Measurements from ENCODE around the gene PRKAB1. TPM values are rescaled to one million over a fixed set of nuclear protein-coding genes. Genes with fewer than 3 reads are reported as not detected.

The PRKAB1 gene
- total and polyA plus RNA-seq, 9 of the 15 experiments (the other 6 are each of a cell fraction or from before 2014, with no cell fraction given): 32.6 to 94.2 (median 63.8) TPM

DNA sequence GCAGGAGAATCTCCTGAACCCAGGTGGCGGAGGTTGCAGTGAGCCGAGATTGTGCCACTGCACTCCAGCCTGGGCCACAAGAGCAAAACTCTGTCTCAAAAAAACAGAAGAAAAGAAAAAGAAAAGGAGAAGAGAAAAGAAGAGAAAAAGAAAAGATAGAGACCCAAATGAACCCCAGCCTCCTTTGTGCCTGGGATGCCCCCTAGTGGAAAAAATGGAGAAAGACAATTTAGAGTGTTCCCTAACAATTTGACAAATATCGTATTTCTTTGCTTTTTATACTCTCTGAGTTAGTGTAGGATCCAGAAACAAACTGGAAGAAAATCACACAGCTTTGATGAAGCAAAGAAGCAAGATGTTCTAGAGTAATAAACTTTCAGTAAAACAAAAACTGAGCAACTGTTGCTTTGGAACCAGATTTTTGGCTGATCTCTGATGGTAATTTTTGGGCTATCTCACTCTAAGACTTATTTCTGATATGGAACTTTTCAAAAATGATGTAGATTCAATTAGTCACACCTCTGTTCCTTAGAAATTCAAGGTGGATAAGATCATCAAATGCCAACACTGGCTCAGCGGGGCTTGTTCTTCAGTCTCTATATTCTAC is 18.6 kb upstream of the PRKAB1 start (continued):
- TF ChIP-seq, protein P1, sequence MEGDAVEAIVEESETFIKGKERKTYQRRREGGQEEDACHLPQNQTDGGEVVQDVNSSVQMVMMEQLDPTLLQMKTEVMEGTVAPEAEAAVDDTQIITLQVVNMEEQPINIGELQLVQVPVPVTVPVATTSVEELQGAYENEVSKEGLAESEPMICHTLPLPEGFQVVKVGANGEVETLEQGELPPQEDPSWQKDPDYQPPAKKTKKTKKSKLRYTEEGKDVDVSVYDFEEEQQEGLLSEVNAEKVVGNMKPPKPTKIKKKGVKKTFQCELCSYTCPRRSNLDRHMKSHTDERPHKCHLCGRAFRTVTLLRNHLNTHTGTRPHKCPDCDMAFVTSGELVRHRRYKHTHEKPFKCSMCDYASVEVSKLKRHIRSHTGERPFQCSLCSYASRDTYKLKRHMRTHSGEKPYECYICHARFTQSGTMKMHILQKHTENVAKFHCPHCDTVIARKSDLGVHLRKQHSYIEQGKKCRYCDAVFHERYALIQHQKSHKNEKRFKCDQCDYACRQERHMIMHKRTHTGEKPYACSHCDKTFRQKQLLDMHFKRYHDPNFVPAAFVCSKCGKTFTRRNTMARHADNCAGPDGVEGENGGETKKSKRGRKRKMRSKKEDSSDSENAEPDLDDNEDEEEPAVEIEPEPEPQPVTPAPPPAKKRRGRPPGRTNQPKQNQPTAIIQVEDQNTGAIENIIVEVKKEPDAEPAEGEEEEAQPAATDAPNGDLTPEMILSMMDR (IDR thresholded peaks at IDR 0.05 in 2 of 3, conservative IDR thresholded peaks at IDR 0.05 in 1 of 3; ENCODE audit: insufficient read depth in 2 of 3, low read depth in 1 of 3, low read length in 3 of 3): peak; percentile 57 to 92 (median 73); a peak in 5 of 6 replicates
- TF ChIP-seq, protein P2, sequence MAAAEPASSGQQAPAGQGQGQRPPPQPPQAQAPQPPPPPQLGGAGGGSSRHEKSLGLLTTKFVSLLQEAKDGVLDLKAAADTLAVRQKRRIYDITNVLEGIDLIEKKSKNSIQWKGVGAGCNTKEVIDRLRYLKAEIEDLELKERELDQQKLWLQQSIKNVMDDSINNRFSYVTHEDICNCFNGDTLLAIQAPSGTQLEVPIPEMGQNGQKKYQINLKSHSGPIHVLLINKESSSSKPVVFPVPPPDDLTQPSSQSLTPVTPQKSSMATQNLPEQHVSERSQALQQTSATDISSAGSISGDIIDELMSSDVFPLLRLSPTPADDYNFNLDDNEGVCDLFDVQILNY (CRISPR knock-in tag; IDR thresholded peaks at IDR 0.05): no peak
- TF ChIP-seq, protein P3, sequence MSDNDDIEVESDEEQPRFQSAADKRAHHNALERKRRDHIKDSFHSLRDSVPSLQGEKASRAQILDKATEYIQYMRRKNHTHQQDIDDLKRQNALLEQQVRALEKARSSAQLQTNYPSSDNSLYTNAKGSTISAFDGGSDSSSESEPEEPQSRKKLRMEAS (CRISPR knock-in tag; IDR thresholded peaks at IDR 0.05): no peak
- TF ChIP-seq TBL1XR1 (IDR thresholded peaks at IDR 0.05; ENCODE audit: low read length in 2 of 2) (no peak), MTF1 (CRISPR knock-in tag; IDR thresholded peaks at IDR 0.05; ENCODE audit: borderline replicate concordance) (no peak), ZNF124 (CRISPR knock-in tag; IDR thresholded peaks at IDR 0.05) (no peak), NR3C1 (CRISPR knock-in tag; IDR thresholded peaks at IDR 0.05) (no peak), PYGO2 (tag; IDR thresholded peaks at IDR 0.05) (no peak), HLTF (IDR thresholded peaks at IDR 0.05) (0 out of 2 replicates have a peak, but pooled peaks have one; percentile 24), SMC3 (conservative IDR thresholded peaks at IDR 0.05; ENCODE audit: insufficient read depth, low read depth, low read length) (0 out of 2 replicates have a peak, but pooled peaks have one; percentile 48), NR2F6 (CRISPR knock-in tag; IDR thresholded peaks at IDR 0.05) (no peak), TEAD2 (tag; IDR thresholded peaks at IDR 0.05) (peak; percentile 58; the same call in 1 of the 2 replicates), CBX2 (IDR thresholded peaks at IDR 0.05; ENCODE audit: insufficient read depth, low read length, poor library complexity, severe bottlenecking) (no peak), CBFA2T2 (conservative IDR thresholded peaks at IDR 0.05) (no peak), BRCA1 (IDR thresholded peaks at IDR 0.05) (no peak), BRCA1 (CRISPR knock-in tag; IDR thresholded peaks at IDR 0.05) (no peak), EP300 (IDR thresholded peaks at IDR 0.05; ENCODE audit: low read length) (no peak)
- TF ChIP-seq, protein P4, sequence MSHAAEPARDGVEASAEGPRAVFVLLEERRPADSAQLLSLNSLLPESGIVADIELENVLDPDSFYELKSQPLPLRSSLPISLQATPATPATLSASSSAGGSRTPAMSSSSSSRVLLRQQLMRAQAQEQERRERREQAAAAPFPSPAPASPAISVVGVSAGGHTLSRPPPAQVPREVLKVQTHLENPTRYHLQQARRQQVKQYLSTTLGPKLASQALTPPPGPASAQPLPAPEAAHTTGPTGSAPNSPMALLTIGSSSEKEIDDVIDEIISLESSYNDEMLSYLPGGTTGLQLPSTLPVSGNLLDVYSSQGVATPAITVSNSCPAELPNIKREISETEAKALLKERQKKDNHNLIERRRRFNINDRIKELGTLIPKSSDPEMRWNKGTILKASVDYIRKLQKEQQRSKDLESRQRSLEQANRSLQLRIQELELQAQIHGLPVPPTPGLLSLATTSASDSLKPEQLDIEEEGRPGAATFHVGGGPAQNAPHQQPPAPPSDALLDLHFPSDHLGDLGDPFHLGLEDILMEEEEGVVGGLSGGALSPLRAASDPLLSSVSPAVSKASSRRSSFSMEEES (CRISPR knock-in tag; IDR thresholded peaks at IDR 0.05): no peak
- TF ChIP-seq, protein P5, sequence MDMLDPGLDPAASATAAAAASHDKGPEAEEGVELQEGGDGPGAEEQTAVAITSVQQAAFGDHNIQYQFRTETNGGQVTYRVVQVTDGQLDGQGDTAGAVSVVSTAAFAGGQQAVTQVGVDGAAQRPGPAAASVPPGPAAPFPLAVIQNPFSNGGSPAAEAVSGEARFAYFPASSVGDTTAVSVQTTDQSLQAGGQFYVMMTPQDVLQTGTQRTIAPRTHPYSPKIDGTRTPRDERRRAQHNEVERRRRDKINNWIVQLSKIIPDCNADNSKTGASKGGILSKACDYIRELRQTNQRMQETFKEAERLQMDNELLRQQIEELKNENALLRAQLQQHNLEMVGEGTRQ (CRISPR knock-in tag; IDR thresholded peaks at IDR 0.05): no peak
- TF ChIP-seq, protein P6, sequence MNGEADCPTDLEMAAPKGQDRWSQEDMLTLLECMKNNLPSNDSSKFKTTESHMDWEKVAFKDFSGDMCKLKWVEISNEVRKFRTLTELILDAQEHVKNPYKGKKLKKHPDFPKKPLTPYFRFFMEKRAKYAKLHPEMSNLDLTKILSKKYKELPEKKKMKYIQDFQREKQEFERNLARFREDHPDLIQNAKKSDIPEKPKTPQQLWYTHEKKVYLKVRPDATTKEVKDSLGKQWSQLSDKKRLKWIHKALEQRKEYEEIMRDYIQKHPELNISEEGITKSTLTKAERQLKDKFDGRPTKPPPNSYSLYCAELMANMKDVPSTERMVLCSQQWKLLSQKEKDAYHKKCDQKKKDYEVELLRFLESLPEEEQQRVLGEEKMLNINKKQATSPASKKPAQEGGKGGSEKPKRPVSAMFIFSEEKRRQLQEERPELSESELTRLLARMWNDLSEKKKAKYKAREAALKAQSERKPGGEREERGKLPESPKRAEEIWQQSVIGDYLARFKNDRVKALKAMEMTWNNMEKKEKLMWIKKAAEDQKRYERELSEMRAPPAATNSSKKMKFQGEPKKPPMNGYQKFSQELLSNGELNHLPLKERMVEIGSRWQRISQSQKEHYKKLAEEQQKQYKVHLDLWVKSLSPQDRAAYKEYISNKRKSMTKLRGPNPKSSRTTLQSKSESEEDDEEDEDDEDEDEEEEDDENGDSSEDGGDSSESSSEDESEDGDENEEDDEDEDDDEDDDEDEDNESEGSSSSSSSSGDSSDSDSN (IDR thresholded peaks at IDR 0.05; ENCODE audit: borderline replicate concordance in 1 of 2, low read depth in 2 of 2, low read length in 2 of 2): no peak

Measured in K562 (cell line).